Erythroblast (primary cell): ENCODE results near the gene TAMM41.

Experiments used
- GATA1 ChIP-seq: IDR thresholded peaks from 2 replicates; pipeline ENCODE4 v1.6.1; 2011; ENCODE audit warnings: low read depth, mild to moderate bottlenecking, control low read depth, low read length, moderate library complexity
- POLR2A ChIP-seq: IDR thresholded peaks from 2 replicates; pipeline ENCODE4 v1.6.1; 2011; ENCODE audit warnings: mild to moderate bottlenecking, low read length

- TF ChIP-seq POLR2A (no peak), GATA1 (no peak)
Observed at GRCh38 chr3:11844891-11845290, 1.8 kb downstream of the TAMM41 start.
